Measurements from ENCODE around the gene RNU6-9. TPM values are rescaled to one million over a fixed set of nuclear protein-coding genes. Genes with fewer than 3 reads are reported as not detected.

RNU6-9 gene
- total RNA-seq, 1 experiment from 2014 or later: not detected

Other genes starting within 250 kb of the RNU6-9 start
- 22.0 and 23.5 TPM in 2 replicates for gene RNF126, start 230.3 kb upstream of the RNU6-9 start, total RNA-seq (2014; rRNA removed; shearing (Covaris generic); ENCODE audit: low replicate concordance)
- 16.0 and 25.0 TPM in 2 replicates for gene FSTL3, start 217.1 kb upstream of the RNU6-9 start, total RNA-seq (2014; rRNA removed; shearing (Covaris generic); ENCODE audit: low replicate concordance)
- not detected in 2 replicates for gene PRSS57, start 198.0 kb upstream of the RNU6-9 start, total RNA-seq (2014; rRNA removed; shearing (Covaris generic); ENCODE audit: low replicate concordance)
- 9.3 and 10.5 TPM in 2 replicates for gene PALM, start 184.5 kb upstream of the RNU6-9 start, total RNA-seq (2014; rRNA removed; shearing (Covaris generic); ENCODE audit: low replicate concordance)
- gene MISP, start 142.4 kb upstream of the RNU6-9 start, total RNA-seq (2014; rRNA removed; shearing (Covaris generic); ENCODE audit: low replicate concordance): not detected in 2 replicates
- 197 and 260 TPM in 2 replicates for gene PTBP1, start 96.0 kb upstream of the RNU6-9 start, total RNA-seq (2014; rRNA removed; shearing (Covaris generic); ENCODE audit: low replicate concordance)
- not detected in 2 replicates for gene PLPPR3, start 71.5 kb upstream of the RNU6-9 start, total RNA-seq (2014; rRNA removed; shearing (Covaris generic); ENCODE audit: low replicate concordance)
- not detected in 2 replicates for gene AZU1, start 65.6 kb upstream of the RNU6-9 start, total RNA-seq (2014; rRNA removed; shearing (Covaris generic); ENCODE audit: low replicate concordance)
- not detected in 2 replicates for gene PRTN3, start 52.5 kb upstream of the RNU6-9 start, total RNA-seq (2014; rRNA removed; shearing (Covaris generic); ENCODE audit: low replicate concordance)
- not detected in 2 replicates for gene ELANE, start 41.2 kb upstream of the RNU6-9 start, total RNA-seq (2014; rRNA removed; shearing (Covaris generic); ENCODE audit: low replicate concordance)
- gene CFD, start 33.8 kb upstream of the RNU6-9 start, total RNA-seq (2014; rRNA removed; shearing (Covaris generic); ENCODE audit: low replicate concordance): 2.8 TPM in 1 of 2 replicates, not detected in the other
- 18.1 and 20.4 TPM in 2 replicates for gene MED16, start 297 bp upstream of the RNU6-9 start, total RNA-seq (2014; rRNA removed; shearing (Covaris generic); ENCODE audit: low replicate concordance)
- gene R3HDM4, start 19.7 kb downstream of the RNU6-9 start, total RNA-seq (2014; rRNA removed; shearing (Covaris generic); ENCODE audit: low replicate concordance): 6.4 and 9.5 TPM in 2 replicates
- gene KISS1R, start 23.8 kb downstream of the RNU6-9 start, total RNA-seq (2014; rRNA removed; shearing (Covaris generic); ENCODE audit: low replicate concordance): not detected in 2 replicates
- gene ARID3A, start 32.6 kb downstream of the RNU6-9 start, total RNA-seq (2014; rRNA removed; shearing (Covaris generic); ENCODE audit: low replicate concordance): 1.0 and 6.6 TPM in 2 replicates
- gene WDR18, start 90.9 kb downstream of the RNU6-9 start, total RNA-seq (2014; rRNA removed; shearing (Covaris generic); ENCODE audit: low replicate concordance): 37.8 and 61.8 TPM in 2 replicates
- gene GRIN3B, start 106.9 kb downstream of the RNU6-9 start, total RNA-seq (2014; rRNA removed; shearing (Covaris generic); ENCODE audit: low replicate concordance): not detected in 2 replicates
- gene TMEM259, start 127.6 kb downstream of the RNU6-9 start, total RNA-seq (2014; rRNA removed; shearing (Covaris generic); ENCODE audit: low replicate concordance): 40.3 and 75.8 TPM in 2 replicates
- gene RNU6-2, start 128.0 kb downstream of the RNU6-9 start, total RNA-seq (2014; rRNA removed; shearing (Covaris generic); ENCODE audit: low replicate concordance): not detected in 2 replicates
- 52.7 and 84.9 TPM in 2 replicates for gene CNN2, start 133.1 kb downstream of the RNU6-9 start, total RNA-seq (2014; rRNA removed; shearing (Covaris generic); ENCODE audit: low replicate concordance)
- 0.26 and 4.3 TPM in 2 replicates for gene ABCA7, start 146.6 kb downstream of the RNU6-9 start, total RNA-seq (2014; rRNA removed; shearing (Covaris generic); ENCODE audit: low replicate concordance)
- gene ARHGAP45, start 173.7 kb downstream of the RNU6-9 start, total RNA-seq (2014; rRNA removed; shearing (Covaris generic); ENCODE audit: low replicate concordance): not detected in 2 replicates
- 128 and 157 TPM in 2 replicates for gene POLR2E, start 201.9 kb downstream of the RNU6-9 start, total RNA-seq (2014; rRNA removed; shearing (Covaris generic); ENCODE audit: low replicate concordance)
- 293 and 320 TPM in 2 replicates for gene GPX4, start 210.5 kb downstream of the RNU6-9 start, total RNA-seq (2014; rRNA removed; shearing (Covaris generic); ENCODE audit: low replicate concordance)

Data from MG63 (cell line).